ENCODE data around the gene STEAP2. TPM values are rescaled to one million over a fixed set of nuclear protein-coding genes. Genes with fewer than 3 reads are reported as not detected.

STEAP2 gene
- total RNA-seq, 4 donors from 2014 or later = 17.3 to 61.5 (median 20.6) TPM

DNA sequence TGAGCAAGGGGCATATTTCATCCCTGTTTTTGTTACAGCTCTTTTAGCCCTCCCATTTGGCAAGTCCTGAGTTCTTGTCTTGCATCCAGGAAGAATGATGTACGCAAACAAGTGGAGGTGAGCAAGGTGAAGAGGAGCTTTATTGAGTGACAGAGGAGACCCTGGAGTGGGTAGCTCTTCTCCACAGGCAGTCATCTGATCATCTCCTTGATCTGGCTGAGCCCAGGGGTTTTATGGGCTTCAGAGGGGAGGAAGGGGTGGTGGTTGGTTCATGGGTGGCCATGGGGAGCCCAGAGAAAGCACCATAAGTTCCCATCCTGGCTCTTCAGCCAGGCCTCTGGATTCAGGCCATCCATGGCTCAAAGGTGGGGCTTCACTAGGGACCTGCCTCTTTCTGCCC, 35.3 kb upstream of the STEAP2 start:
- TF ChIP-seq EP300 (IDR thresholded peaks at IDR 0.05) = no peak
- no peak for TF ChIP-seq POLR2A (IDR thresholded peaks at IDR 0.05)
- TF ChIP-seq, protein P1, sequence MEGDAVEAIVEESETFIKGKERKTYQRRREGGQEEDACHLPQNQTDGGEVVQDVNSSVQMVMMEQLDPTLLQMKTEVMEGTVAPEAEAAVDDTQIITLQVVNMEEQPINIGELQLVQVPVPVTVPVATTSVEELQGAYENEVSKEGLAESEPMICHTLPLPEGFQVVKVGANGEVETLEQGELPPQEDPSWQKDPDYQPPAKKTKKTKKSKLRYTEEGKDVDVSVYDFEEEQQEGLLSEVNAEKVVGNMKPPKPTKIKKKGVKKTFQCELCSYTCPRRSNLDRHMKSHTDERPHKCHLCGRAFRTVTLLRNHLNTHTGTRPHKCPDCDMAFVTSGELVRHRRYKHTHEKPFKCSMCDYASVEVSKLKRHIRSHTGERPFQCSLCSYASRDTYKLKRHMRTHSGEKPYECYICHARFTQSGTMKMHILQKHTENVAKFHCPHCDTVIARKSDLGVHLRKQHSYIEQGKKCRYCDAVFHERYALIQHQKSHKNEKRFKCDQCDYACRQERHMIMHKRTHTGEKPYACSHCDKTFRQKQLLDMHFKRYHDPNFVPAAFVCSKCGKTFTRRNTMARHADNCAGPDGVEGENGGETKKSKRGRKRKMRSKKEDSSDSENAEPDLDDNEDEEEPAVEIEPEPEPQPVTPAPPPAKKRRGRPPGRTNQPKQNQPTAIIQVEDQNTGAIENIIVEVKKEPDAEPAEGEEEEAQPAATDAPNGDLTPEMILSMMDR (IDR thresholded peaks at IDR 0.05) = no peak
- 100% methylated on average over 1 of the region's 1 CpG for WGBS, 2 donors

DNA sequence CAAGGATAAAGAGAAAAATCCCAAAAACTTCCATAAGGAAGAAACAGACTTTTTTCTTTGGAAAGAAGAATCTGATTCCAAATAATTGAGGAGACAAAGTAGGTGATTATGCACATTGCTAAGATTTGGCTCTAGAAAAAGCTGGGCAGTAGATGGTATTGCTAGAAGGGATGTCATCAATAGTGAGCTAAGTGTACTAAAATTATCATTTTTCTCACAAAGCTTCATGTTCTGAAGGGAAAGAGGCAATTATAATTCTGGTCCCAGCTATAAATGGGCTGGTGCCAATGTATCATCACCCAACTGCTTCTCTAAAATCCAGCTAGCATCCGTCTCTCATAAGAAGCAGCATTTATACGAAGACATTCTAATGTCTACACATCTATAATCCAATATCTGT, 33.4 kb upstream of the STEAP2 start:
- H3K4me3 ChIP-seq = no peak overlapping the region
- no peaks in the 10 kb centered on the region for H3K27me3 ChIP-seq
- WGBS, 2 donors = 96 to 98% methylated on average over 2 of the region's 2 CpGs
- peaks cover 0 to 14% (median 2%) of the 10 kb centered on the region in 4 donors for H3K4me1 ChIP-seq
- no peak for DNase-seq (ENCODE audit: low spot score in 2 of 2)
- no peak overlapping the region for H3K27ac ChIP-seq
- TF ChIP-seq, protein P1 (IDR thresholded peaks at IDR 0.05) = no peak
- TF ChIP-seq EP300 (IDR thresholded peaks at IDR 0.05) = no peak
- no peak for TF ChIP-seq POLR2A (IDR thresholded peaks at IDR 0.05)
- H3K36me3 ChIP-seq = no peaks in the 10 kb centered on the region
- H3K9me3 ChIP-seq = no peaks in the 10 kb centered on the region

More for the DNA sequence above, 35.3 kb upstream of the STEAP2 start:
- no peaks in the 10 kb centered on the region for H3K27me3 ChIP-seq
- H3K36me3 ChIP-seq = no peaks in the 10 kb centered on the region
- H3K9me3 ChIP-seq = no peaks in the 10 kb centered on the region
- H3K27ac ChIP-seq = no peak overlapping the region
- no peak for DNase-seq (ENCODE audit: low spot score in 2 of 2)
- peaks cover 0 to 14% (median 2%) of the 10 kb centered on the region in 4 donors for H3K4me1 ChIP-seq
- no peak overlapping the region for H3K4me3 ChIP-seq

DNA sequence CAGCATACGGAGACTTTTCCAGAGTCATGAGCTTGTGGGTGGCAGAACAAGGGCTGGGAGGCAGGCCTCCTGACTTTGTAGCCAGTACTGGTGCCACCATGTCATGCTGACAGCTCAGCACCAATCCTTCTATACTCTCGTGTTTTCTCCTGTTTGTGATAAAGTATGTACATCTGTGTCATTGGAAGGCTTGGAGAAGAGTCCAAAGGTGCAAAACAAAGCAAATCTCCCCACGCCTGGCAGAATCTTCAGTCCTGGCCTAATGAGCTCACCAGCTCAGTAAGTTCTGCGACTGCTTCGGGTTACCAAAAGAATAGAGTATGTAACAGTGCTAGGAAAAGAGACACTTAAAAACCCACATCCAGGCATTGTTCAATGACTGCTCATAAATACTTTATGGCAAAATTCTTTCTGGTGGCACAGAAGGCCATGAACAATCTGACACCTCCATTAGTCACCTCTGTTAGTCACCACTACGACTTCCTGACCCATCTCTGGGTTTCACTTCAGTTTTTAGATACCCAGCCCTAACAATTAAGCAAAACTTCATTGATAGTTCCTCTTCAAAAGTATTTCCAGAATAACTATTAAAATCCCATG, 32.8 kb upstream of the STEAP2 start:
- no peaks in the 10 kb centered on the region for H3K27me3 ChIP-seq
- 63 to 70% methylated on average over 6 of the region's 6 CpGs for WGBS, 2 donors
- DNase-seq (ENCODE audit: low spot score in 2 of 2) = no peak
- H3K4me1 ChIP-seq = peaks cover 0 to 14% (median 2%) of the 10 kb centered on the region in 4 donors
- H3K36me3 ChIP-seq = no peaks in the 10 kb centered on the region
- no peaks in the 10 kb centered on the region for H3K9me3 ChIP-seq
- TF ChIP-seq POLR2A (IDR thresholded peaks at IDR 0.05) (no peak), EP300 (IDR thresholded peaks at IDR 0.05) (no peak)
- TF ChIP-seq, protein P1 (IDR thresholded peaks at IDR 0.05) = no peak
- no peak overlapping the region for H3K4me3 ChIP-seq
- H3K27ac ChIP-seq = no peak overlapping the region

DNA sequence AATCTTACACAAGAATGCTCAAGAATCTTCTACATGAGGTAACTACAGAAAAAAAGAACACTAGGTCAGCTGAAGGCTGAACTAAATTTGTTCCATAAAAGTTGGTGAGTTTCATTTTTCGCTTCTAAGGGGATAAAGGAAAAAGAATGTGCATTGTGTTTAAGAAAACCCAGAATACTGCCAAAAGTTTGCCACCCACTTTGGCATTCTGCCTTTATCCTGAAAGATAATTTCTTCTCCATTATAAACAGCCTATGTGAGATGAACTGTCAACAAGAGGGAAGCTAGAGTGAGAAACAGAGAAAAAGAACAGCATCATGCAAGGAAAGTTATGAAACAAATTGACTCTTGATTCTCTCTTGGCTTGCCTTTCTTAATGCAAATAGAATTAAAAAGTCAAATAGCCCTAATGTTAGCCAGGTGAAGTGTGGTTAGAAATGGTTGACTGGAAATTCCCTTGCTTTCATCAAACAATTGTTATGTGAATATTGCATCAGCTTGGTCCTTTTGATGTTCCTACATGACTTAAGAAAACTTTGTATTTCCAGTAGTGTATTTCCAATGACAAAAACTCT, 31.4 kb upstream of the STEAP2 start:
- Histone ChIP-seq H3K36me3 (no peaks in the 10 kb centered on the region), H3K9me3 (no peaks in the 10 kb centered on the region), H3K4me1 (peaks cover 0 to 14% (median 2%) of the 10 kb centered on the region in 4 donors), H3K27ac (no peak overlapping the region), H3K27me3 (no peaks in the 10 kb centered on the region), H3K4me3 (no peak overlapping the region)
- TF ChIP-seq POLR2A (IDR thresholded peaks at IDR 0.05) (no peak), EP300 (IDR thresholded peaks at IDR 0.05) (no peak)
- TF ChIP-seq, protein P1 (IDR thresholded peaks at IDR 0.05) = no peak
- WGBS, 2 donors = 25 to 36% methylated on average over 1 of the region's 1 CpG
- DNase-seq (ENCODE audit: low spot score in 2 of 2) = no peak

DNA sequence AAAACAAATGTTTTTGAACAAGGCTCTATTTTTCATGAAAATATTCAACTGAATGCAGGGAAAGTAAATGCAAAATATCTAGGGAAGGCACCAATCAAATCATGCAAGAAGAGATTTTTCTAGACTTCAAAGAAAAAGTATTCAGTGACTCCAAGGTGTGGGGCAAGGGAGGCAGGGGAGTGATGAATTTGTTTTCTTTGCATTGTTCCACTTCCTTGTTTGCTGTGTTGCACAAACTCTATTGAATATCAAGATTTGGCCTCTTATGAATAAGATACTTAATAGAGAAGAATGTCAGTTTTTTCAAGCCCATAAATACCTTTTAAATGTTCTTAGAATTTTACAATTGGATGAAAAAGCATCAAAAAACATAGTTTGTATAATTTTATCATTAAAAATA, 30.9 kb upstream of the STEAP2 start:
- Histone ChIP-seq H3K9me3 (no peaks in the 10 kb centered on the region), H3K27ac (no peak overlapping the region), H3K4me1 (peaks cover 0 to 14% (median 2%) of the 10 kb centered on the region in 4 donors), H3K36me3 (no peaks in the 10 kb centered on the region), H3K27me3 (no peaks in the 10 kb centered on the region), H3K4me3 (no peak overlapping the region)
- TF ChIP-seq POLR2A (IDR thresholded peaks at IDR 0.05) = no peak
- TF ChIP-seq EP300 (IDR thresholded peaks at IDR 0.05) = no peak
- TF ChIP-seq, protein P1 (IDR thresholded peaks at IDR 0.05) = no peak
- no peak for DNase-seq (ENCODE audit: low spot score in 2 of 2)
